GM23338 (cell line): ENCODE measurements around the gene SLCO4A1. TPM values are rescaled to one million over a fixed set of nuclear protein-coding genes. Genes with fewer than 3 reads are reported as not detected.

Experiments used
- ATAC-seq: fragments of 200-7000 bp; cut with Tn5 transposase; 3 replicates; pipeline ENCODE4 v1.9.1; 2020
- DNase-seq: peaks from one replicate; pipeline ENCODE4 v3.0.0-alpha.2; 2015; ENCODE audit warnings: low spot score
- H2AFZ ChIP-seq: fragments of 200-600 bp; sonication (generic); 2 replicates; pipeline ENCODE4 v1.8.0; 2016; ENCODE audit warnings: antibody characterized with exemption, mild to moderate bottlenecking, moderate library complexity
- H3F3A ChIP-seq: fragments of 200-600 bp; sonication (generic); replicated peaks from 2 replicates; pipeline ENCODE4 v1.8.0; 2017; ENCODE audit warnings: antibody characterized with exemption, mixed run types, low read depth
- H3K27ac ChIP-seq: fragments of 200-600 bp; sonication (generic); 2 replicates; pipeline ENCODE4 v1.6.1; 2016; ENCODE audit warnings: low read depth
- H3K27me3 ChIP-seq: fragments of 200-600 bp; sonication (generic); 2 replicates; pipeline ENCODE4 v1.8.0; 2016; ENCODE audit warnings: mild to moderate bottlenecking, mixed run types, moderate library complexity; ENCODE audit not compliant: insufficient read depth
- H3K36me3 ChIP-seq: fragments of 200-600 bp; sonication (generic); 2 replicates; pipeline ENCODE4 v1.8.0; 2016; ENCODE audit warnings: mild to moderate bottlenecking; ENCODE audit not compliant: insufficient read depth
- H3K4me1 ChIP-seq: fragments of 200-600 bp; sonication (generic); 2 replicates; pipeline ENCODE4 v1.8.0; 2016; ENCODE audit warnings: mild to moderate bottlenecking, moderate library complexity; ENCODE audit not compliant: insufficient read depth
- H3K4me2 ChIP-seq: fragments of 200-600 bp; sonication (generic); 2 replicates; pipeline ENCODE4 v1.7.1; 2017; ENCODE audit warnings: mixed run types
- H3K4me3 ChIP-seq: fragments of 200-600 bp; sonication (generic); 2 replicates; pipeline ENCODE4 v1.6.1; 2016; ENCODE audit warnings: mixed run types
- H3K79me2 ChIP-seq: fragments of 200-600 bp; sonication (generic); replicated peaks from 2 replicates; pipeline ENCODE4 v1.8.0; 2017; ENCODE audit warnings: mild to moderate bottlenecking; ENCODE audit not compliant: insufficient read depth
- H3K9me2 ChIP-seq: fragments of 200-600 bp; sonication (generic); 2 replicates; pipeline ENCODE4 v1.8.0; 2017; ENCODE audit not compliant: insufficient read depth
- H4K20me1 ChIP-seq: fragments of 200-600 bp; sonication (generic); replicated peaks from 2 replicates; pipeline ENCODE4 v1.8.0; 2017; ENCODE audit warnings: mild to moderate bottlenecking; ENCODE audit not compliant: insufficient read depth
- H3K27ac Mint-ChIP-seq: 2 replicates; pipeline ENCODE4 v1.8.0; 2020; ENCODE audit warnings: inconsistent platforms, mild to moderate bottlenecking, moderate library complexity, mixed read lengths
- H3K27me3 Mint-ChIP-seq: 3 replicates; pipeline ENCODE4 v1.8.0; 2022; ENCODE audit warnings: low read depth, mild to moderate bottlenecking, moderate library complexity, mixed read lengths, inconsistent platforms; ENCODE audit not compliant: insufficient read depth, poor library complexity
- H3K36me3 Mint-ChIP-seq: 3 replicates; pipeline ENCODE4 v1.8.0; 2021; ENCODE audit warnings: low read depth, mild to moderate bottlenecking, inconsistent platforms, moderate library complexity, mixed read lengths
- H3K4me1 Mint-ChIP-seq: 3 replicates; pipeline ENCODE4 v1.8.0; 2020; ENCODE audit warnings: mild to moderate bottlenecking, inconsistent platforms, mixed read lengths
- H3K4me3 Mint-ChIP-seq: 3 replicates; pipeline ENCODE4 v1.8.0; 2021; ENCODE audit warnings: moderate library complexity, mild to moderate bottlenecking, inconsistent platforms, mixed read lengths
- H3K9me3 Mint-ChIP-seq: 3 replicates; pipeline ENCODE4 v1.8.0; 2020; ENCODE audit warnings: moderate library complexity, mild to moderate bottlenecking, inconsistent platforms, mixed read lengths
- CREB1 ChIP-seq: fragments of 250-450 bp; sonication (Bioruptor Pico); IDR thresholded peaks from 2 replicates; pipeline ENCODE4 v1.5.0; 2020; ENCODE audit warnings: low read depth, mild to moderate bottlenecking, moderate library complexity
- EZH2 ChIP-seq: fragments of 200-600 bp; sonication (generic); IDR thresholded peaks from one replicate; pipeline ENCODE4 v1.8.0; 2017; ENCODE audit warnings: antibody characterized with exemption, mild to moderate bottlenecking, low read depth; ENCODE audit not compliant: unreplicated experiment
- JUNB ChIP-seq: IDR thresholded peaks from one replicate; pipeline ENCODE4 v1.6.1; 2016; ENCODE audit warnings: antibody characterized with exemption; ENCODE audit not compliant: unreplicated experiment
- NANOG ChIP-seq: IDR thresholded peaks from 2 replicates; pipeline ENCODE4 v1.6.1; 2016; ENCODE audit warnings: antibody characterized with exemption, borderline replicate concordance
- POLR2AphosphoS5 ChIP-seq: IDR thresholded peaks from 2 replicates; pipeline ENCODE4 v1.6.1; 2016; ENCODE audit warnings: antibody characterized with exemption, low read depth
- STAT1 ChIP-seq: IDR thresholded peaks from one replicate; pipeline ENCODE4 v1.6.1; 2016; ENCODE audit warnings: antibody characterized with exemption; ENCODE audit not compliant: unreplicated experiment
- ZNF114 ChIP-seq: fragments of 250-450 bp; sonication (Bioruptor Pico); IDR thresholded peaks from 2 replicates; pipeline ENCODE4 v1.5.0; 2020; ENCODE audit warnings: mild to moderate bottlenecking, moderate library complexity
- ZNF331 ChIP-seq: fragments of 250-450 bp; sonication (Bioruptor Pico); IDR thresholded peaks from 2 replicates; pipeline ENCODE4 v1.5.0; 2020; ENCODE audit warnings: low read depth, mild to moderate bottlenecking, moderate library complexity
- polyA plus RNA-seq: library from polyadenylated mRNA; unstranded; fragments of >200 nt; fragmentation: Nextera tagmentation; extraction: Ambion mirVana; gene quantifications from 2 replicates; pipeline ENCODE4 v1.2.1, GENCODE V29; 2016
- total RNA-seq: library from RNA; depleted of rRNA; stranded (reverse); fragments of >200 nt; shearing (Covaris generic); gene quantifications from 2 replicates; pipeline ENCODE4 v1.2.3, GENCODE V29; 2014
- TF ChIP-seq, protein P1 (sequence below): IDR thresholded peaks from one replicate; pipeline ENCODE4 v1.6.1; 2018; ENCODE audit warnings: antibody characterized with exemption; ENCODE audit not compliant: unreplicated experiment
- TF ChIP-seq, protein P2 (sequence below): IDR thresholded peaks from 2 replicates; pipeline ENCODE4 v1.6.1; 2016; ENCODE audit warnings: antibody characterized with exemption
- TF ChIP-seq, protein P3 (sequence below), 2 experiments: fragments of 200-600 bp in 1 of 2; sonication (generic) in 1 of 2; conservative IDR thresholded peaks; 2 replicates each; pipeline versions ENCODE4 v1.5.1 to v1.6.1; 2016 to 2017; ENCODE audit warnings: antibody characterized with exemption in 2 of 2, low read depth in 2 of 2, mild to moderate bottlenecking in 2 of 2, moderate library complexity in 1 of 2

Gene SLCO4A1
- total and polyA plus RNA-seq, 2 experiments from 2014 or later, result 28.5 to 41.6 TPM

DNA sequence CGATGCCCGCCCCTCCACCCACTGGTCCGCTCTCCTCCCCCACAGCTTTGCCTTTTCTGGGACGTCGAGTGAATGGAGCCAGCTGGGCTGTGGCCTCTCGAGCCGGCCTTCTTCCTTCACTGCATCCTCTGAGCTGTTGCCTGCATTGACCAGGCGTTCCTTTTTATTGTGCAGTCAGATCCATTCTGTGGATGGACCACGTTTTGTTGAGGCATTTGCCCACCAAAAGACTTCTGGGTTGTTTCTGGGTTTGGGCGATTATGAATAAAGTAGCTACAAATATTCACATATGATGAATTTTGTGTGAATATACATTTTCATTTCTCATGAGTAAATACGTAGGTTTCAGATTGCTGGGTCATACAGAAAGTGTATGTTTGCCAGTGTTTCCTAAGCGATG is 76.2 kb downstream of the SLCO4A1 start (continued):
- TF ChIP-seq, protein P1, sequence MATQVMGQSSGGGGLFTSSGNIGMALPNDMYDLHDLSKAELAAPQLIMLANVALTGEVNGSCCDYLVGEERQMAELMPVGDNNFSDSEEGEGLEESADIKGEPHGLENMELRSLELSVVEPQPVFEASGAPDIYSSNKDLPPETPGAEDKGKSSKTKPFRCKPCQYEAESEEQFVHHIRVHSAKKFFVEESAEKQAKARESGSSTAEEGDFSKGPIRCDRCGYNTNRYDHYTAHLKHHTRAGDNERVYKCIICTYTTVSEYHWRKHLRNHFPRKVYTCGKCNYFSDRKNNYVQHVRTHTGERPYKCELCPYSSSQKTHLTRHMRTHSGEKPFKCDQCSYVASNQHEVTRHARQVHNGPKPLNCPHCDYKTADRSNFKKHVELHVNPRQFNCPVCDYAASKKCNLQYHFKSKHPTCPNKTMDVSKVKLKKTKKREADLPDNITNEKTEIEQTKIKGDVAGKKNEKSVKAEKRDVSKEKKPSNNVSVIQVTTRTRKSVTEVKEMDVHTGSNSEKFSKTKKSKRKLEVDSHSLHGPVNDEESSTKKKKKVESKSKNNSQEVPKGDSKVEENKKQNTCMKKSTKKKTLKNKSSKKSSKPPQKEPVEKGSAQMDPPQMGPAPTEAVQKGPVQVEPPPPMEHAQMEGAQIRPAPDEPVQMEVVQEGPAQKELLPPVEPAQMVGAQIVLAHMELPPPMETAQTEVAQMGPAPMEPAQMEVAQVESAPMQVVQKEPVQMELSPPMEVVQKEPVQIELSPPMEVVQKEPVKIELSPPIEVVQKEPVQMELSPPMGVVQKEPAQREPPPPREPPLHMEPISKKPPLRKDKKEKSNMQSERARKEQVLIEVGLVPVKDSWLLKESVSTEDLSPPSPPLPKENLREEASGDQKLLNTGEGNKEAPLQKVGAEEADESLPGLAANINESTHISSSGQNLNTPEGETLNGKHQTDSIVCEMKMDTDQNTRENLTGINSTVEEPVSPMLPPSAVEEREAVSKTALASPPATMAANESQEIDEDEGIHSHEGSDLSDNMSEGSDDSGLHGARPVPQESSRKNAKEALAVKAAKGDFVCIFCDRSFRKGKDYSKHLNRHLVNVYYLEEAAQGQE, result no peak
- TF ChIP-seq STAT1, result no peak
- TF ChIP-seq, protein P2, sequence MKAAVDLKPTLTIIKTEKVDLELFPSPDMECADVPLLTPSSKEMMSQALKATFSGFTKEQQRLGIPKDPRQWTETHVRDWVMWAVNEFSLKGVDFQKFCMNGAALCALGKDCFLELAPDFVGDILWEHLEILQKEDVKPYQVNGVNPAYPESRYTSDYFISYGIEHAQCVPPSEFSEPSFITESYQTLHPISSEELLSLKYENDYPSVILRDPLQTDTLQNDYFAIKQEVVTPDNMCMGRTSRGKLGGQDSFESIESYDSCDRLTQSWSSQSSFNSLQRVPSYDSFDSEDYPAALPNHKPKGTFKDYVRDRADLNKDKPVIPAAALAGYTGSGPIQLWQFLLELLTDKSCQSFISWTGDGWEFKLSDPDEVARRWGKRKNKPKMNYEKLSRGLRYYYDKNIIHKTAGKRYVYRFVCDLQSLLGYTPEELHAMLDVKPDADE, result no peak
- TF ChIP-seq, protein P3, sequence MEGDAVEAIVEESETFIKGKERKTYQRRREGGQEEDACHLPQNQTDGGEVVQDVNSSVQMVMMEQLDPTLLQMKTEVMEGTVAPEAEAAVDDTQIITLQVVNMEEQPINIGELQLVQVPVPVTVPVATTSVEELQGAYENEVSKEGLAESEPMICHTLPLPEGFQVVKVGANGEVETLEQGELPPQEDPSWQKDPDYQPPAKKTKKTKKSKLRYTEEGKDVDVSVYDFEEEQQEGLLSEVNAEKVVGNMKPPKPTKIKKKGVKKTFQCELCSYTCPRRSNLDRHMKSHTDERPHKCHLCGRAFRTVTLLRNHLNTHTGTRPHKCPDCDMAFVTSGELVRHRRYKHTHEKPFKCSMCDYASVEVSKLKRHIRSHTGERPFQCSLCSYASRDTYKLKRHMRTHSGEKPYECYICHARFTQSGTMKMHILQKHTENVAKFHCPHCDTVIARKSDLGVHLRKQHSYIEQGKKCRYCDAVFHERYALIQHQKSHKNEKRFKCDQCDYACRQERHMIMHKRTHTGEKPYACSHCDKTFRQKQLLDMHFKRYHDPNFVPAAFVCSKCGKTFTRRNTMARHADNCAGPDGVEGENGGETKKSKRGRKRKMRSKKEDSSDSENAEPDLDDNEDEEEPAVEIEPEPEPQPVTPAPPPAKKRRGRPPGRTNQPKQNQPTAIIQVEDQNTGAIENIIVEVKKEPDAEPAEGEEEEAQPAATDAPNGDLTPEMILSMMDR (conservative IDR thresholded peaks at IDR 0.05; ENCODE audit: low read depth in 2 of 2), result no peak
- TF ChIP-seq ZNF114, result no peak
- TF ChIP-seq NANOG, result no peak
- TF ChIP-seq EZH2, result no peak
- TF ChIP-seq ZNF331, result no peak

DNA sequence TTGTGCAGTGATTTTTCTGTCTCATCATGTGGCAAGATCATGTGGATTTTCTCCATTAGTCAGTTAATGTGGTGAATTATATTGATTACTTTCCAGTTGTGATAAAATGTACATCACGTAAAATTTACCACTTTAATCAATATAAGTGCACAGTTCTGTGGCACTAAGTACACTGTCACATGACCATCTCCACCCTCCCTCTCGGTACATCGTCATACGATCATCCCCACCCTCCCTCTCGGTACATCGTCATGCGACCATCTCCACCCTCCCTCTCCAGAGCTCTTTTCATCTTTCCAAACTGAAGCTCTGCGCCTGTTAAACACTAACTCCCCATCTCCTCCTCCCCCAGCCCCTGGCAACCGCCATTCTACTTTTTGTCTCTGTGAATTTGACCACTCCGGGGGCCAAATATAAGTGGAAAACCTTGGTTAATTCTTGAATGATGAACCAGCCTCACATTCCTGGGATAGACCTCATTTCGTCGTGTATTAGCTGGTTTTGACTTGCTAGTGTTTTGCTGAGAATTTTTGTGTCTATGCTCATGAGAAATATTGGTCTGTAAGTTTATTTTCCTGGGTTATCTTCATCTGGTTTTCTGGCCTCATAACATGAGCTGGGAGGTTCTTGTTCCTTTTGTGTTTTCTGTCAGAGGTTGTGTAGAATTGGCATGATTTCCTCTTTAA is 77.1 kb downstream of the SLCO4A1 start:
- Histone ChIP-seq H2AFZ (no peak overlapping the region), H3K36me3 (0 out of 2 replicates have a peak, but pooled peaks cover 3% of the 10 kb centered on the region), H3K27me3 (no peaks in the 10 kb centered on the region), H3K4me1 (no peaks in the 10 kb centered on the region), H3K4me2 (no peak overlapping the region), H3K9me2 (no peaks in the 10 kb centered on the region), H3K79me2 (no peaks in the 10 kb centered on the region), H3K4me3 (no peak overlapping the region), H3K27ac (no peak overlapping the region), H4K20me1 (no peaks in the 10 kb centered on the region), H3F3A (no peaks in the 10 kb centered on the region)
- ATAC-seq, result no peak
- DNase-seq, result no peak
- no peaks in the 10 kb centered on the region for H3K4me1 Mint-ChIP-seq
- TF ChIP-seq EZH2 (no peak), CREB1 (CRISPR knock-in tag) (no peak), STAT1 (no peak), ZNF331 (no peak), POLR2AphosphoS5 (no peak), ZNF114 (no peak), JUNB (no peak), NANOG (no peak)
- TF ChIP-seq, protein P1, result no peak
- TF ChIP-seq, protein P2, result no peak
- peaks cover 3% of the 10 kb centered on the region; the same call in 2 of the 3 replicates for H3K36me3 Mint-ChIP-seq
- no peak overlapping the region for H3K4me3 Mint-ChIP-seq
- H3K27ac Mint-ChIP-seq, result no peak overlapping the region
- H3K27me3 Mint-ChIP-seq, result peaks cover 9% of the 10 kb centered on the region
- H3K9me3 Mint-ChIP-seq, result peaks cover 27% of the 10 kb centered on the region
